NCI-H226 (cell line): ENCODE data around the gene SLC38A3.

Experiments
- DNase-seq: peaks from one replicate; pipeline ENCODE4 v3.0.0-alpha.2; 2015

SLC38A3 gene

GRCh38 chr3:50269977-50270413 is 64.9 kb downstream of the SLC38A3 start:
- peak; percentile 53 for DNase-seq

GRCh38 chr3:50270422-50271224 is 65.6 kb downstream of the SLC38A3 start:
- no peak for DNase-seq
